Ishikawa (cell line): ENCODE data around the gene KSR2.

Source experiments
- CEBPB ChIP-seq: IDR thresholded peaks from 2 replicates; pipeline ENCODE4 v1.6.1; 2012
- CREB1 ChIP-seq: IDR thresholded peaks from 2 replicates; pipeline ENCODE4 v1.6.1; 2012; ENCODE audit warnings: low read depth
- EGR1 ChIP-seq: IDR thresholded peaks from 2 replicates; pipeline ENCODE4 v1.6.1; 2012
- EP300 ChIP-seq: IDR thresholded peaks from 2 replicates; pipeline ENCODE4 v1.6.1; 2012; ENCODE audit warnings: borderline replicate concordance
- FOXM1 ChIP-seq: IDR thresholded peaks from 2 replicates; pipeline ENCODE4 v1.6.1; 2012; ENCODE audit warnings: low read depth, borderline replicate concordance
- MAX ChIP-seq: IDR thresholded peaks from 2 replicates; pipeline ENCODE4 v1.6.1; 2012
- NFIC ChIP-seq: IDR thresholded peaks from 2 replicates; pipeline ENCODE4 v1.6.1; 2012
- RAD21 ChIP-seq: IDR thresholded peaks from 2 replicates; pipeline ENCODE4 v1.6.1; 2012; ENCODE audit warnings: low read depth
- REST ChIP-seq: IDR thresholded peaks from 2 replicates; pipeline ENCODE4 v1.6.1; 2012; ENCODE audit warnings: low read depth, mild to moderate bottlenecking
- TAF1 ChIP-seq: IDR thresholded peaks from 2 replicates; pipeline ENCODE4 v1.6.1; 2012; ENCODE audit warnings: low read depth, mild to moderate bottlenecking
- TCF12 ChIP-seq: IDR thresholded peaks from 2 replicates; pipeline ENCODE4 v1.6.1; 2012; ENCODE audit warnings: low read depth
- TEAD4 ChIP-seq: IDR thresholded peaks from 2 replicates; pipeline ENCODE4 v1.6.1; 2012
- USF1 ChIP-seq: IDR thresholded peaks from 2 replicates; pipeline ENCODE4 v1.6.1; 2012
- YY1 ChIP-seq: IDR thresholded peaks from 2 replicates; pipeline ENCODE4 v1.6.1; 2012; ENCODE audit warnings: low read depth
- ZBTB7A ChIP-seq: IDR thresholded peaks from 2 replicates; pipeline ENCODE4 v1.6.1; 2012; ENCODE audit warnings: low read depth

KSR2 gene

GRCh38 chr12:117882603-117883184 lies 86.1 kb downstream of the KSR2 start:
- TF ChIP-seq TCF12, result no peak
- no peak for TF ChIP-seq USF1
- TF ChIP-seq YY1, result no peak
- no peak for TF ChIP-seq CEBPB
- no peak for TF ChIP-seq NFIC
- no peak for TF ChIP-seq CREB1
- TF ChIP-seq FOXM1, result no peak
- no peak for TF ChIP-seq TEAD4
- no peak for TF ChIP-seq EP300
- no peak for TF ChIP-seq ZBTB7A
- TF ChIP-seq REST, result no peak
- no peak for TF ChIP-seq TAF1
- TF ChIP-seq RAD21, result no peak

GRCh38 chr12:117882181-117882580 lies 86.6 kb downstream of the KSR2 start:
- no peak for TF ChIP-seq YY1
- no peak for TF ChIP-seq NFIC
- TF ChIP-seq CEBPB, result no peak
- no peak for TF ChIP-seq FOXM1
- no peak for TF ChIP-seq MAX
- no peak for TF ChIP-seq TCF12
- TF ChIP-seq REST, result no peak
- TF ChIP-seq EP300, result no peak
- no peak for TF ChIP-seq TAF1
- no peak for TF ChIP-seq ZBTB7A
- TF ChIP-seq CREB1, result no peak
- TF ChIP-seq TEAD4, result no peak
- TF ChIP-seq EGR1, result no peak
- no peak for TF ChIP-seq RAD21
- TF ChIP-seq USF1, result no peak

- TF ChIP-seq TEAD4, result no peak
- TF ChIP-seq RAD21, result no peak
- TF ChIP-seq CEBPB, result no peak
- TF ChIP-seq YY1, result no peak
- no peak for TF ChIP-seq EP300
- TF ChIP-seq REST, result no peak
- TF ChIP-seq FOXM1, result no peak
- TF ChIP-seq EGR1, result no peak
- TF ChIP-seq NFIC, result no peak
Observed at GRCh38 chr12:117881517-117881916, 87.3 kb downstream of the KSR2 start.

GRCh38 chr12:117878605-117879004 lies 90.2 kb downstream of the KSR2 start:
- no peak for TF ChIP-seq YY1
- no peak for TF ChIP-seq FOXM1
- no peak for TF ChIP-seq CREB1
- TF ChIP-seq TEAD4, result no peak
- TF ChIP-seq EGR1, result no peak
- no peak for TF ChIP-seq TCF12
- no peak for TF ChIP-seq EP300
- TF ChIP-seq TAF1, result no peak
- no peak for TF ChIP-seq MAX
- TF ChIP-seq CEBPB, result no peak
- TF ChIP-seq USF1, result no peak
